Measurements from ENCODE around the gene NKX2-1.
"Not testable (repeated sequence)": the region's sequence is repeated elsewhere in the genome, so short reads cannot be mapped to it uniquely, and the experiment has no call there.

The NKX2-1 gene

GRCh38 chr14:36502558-36503508, 17.2 kb downstream of the NKX2-1 start:
- Mint-ChIP-seq H3K4me1 (peaks cover 5% of the 10 kb centered on the region), H3K4me3 (no peak overlapping the region), H3K9me3 (peaks cover 4% of the 10 kb centered on the region), H3K27me3 (peaks cover 57% of the 10 kb centered on the region), H3K36me3 (no peaks in the 10 kb centered on the region), H3K27ac (no peak overlapping the region)
- no peak for ATAC-seq

GRCh38 chr14:36498938-36499337, 21.1 kb downstream of the NKX2-1 start:
- no peak overlapping the region for H3K4me3 Mint-ChIP-seq
- H3K27ac Mint-ChIP-seq = no peak overlapping the region
- no peaks in the 10 kb centered on the region for H3K9me3 Mint-ChIP-seq
- no peaks in the 10 kb centered on the region for H3K36me3 Mint-ChIP-seq
- H3K27me3 Mint-ChIP-seq = peaks cover 36% of the 10 kb centered on the region
- no peaks in the 10 kb centered on the region for H3K4me1 Mint-ChIP-seq
- ATAC-seq = no peak

DNA sequence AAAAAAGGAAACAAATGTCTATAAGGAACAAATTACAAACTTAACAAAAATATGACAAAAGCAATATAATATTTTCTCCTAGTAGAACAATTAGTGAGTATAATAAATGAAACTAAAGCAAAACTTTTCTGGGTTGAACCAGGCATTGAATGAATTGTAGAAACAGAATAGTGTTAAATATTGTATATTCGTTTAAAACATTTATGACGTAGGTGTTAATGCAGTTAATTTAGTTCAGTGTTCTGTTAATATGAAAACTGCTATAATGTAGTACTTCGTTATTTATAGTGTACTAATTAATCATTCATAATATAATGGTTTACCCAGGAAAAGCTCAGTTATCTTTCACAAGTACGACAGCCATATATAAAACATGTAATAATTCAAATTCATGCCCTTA, 23.7 kb downstream of the NKX2-1 start:
- Mint-ChIP-seq H3K9me3 (no peaks in the 10 kb centered on the region), H3K4me3 (no peak overlapping the region), H3K27me3 (peaks cover 27% of the 10 kb centered on the region), H3K36me3 (no peaks in the 10 kb centered on the region), H3K4me1 (no peaks in the 10 kb centered on the region), H3K27ac (no peak overlapping the region)
- no peak for ATAC-seq

DNA sequence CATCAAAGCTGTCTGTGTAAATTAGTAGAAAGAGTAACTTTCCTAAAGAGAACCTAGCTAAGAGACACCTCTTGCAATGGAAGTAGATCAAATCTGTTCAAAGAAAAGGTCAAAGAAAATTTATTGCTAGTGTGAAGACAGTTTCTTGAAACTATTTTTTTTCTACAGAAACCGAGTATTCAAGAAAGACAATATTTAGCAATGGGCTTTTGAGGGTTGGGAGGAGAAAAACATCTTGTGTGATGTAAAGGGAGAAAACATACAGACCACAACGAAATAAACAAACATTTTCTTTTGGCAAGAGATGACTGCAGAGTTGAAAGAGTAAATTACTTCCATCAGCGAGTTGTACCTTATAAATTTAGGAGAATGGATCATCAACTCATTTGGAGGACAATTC, 24.4 kb downstream of the NKX2-1 start:
- H3K27me3 Mint-ChIP-seq = peaks cover 28% of the 10 kb centered on the region
- no peak for ATAC-seq
- no peak overlapping the region for H3K27ac Mint-ChIP-seq

GRCh38 chr14:36493761-36494160, 26.3 kb downstream of the NKX2-1 start:
- Mint-ChIP-seq H3K27ac (no peak overlapping the region), H3K9me3 (no peaks in the 10 kb centered on the region), H3K4me3 (no peak overlapping the region), H3K27me3 (peaks cover 28% of the 10 kb centered on the region), H3K36me3 (no peaks in the 10 kb centered on the region), H3K4me1 (no peaks in the 10 kb centered on the region)
- ATAC-seq = no peak

More for the DNA sequence above, 24.4 kb downstream of the NKX2-1 start:
- Mint-ChIP-seq H3K9me3 (no peaks in the 10 kb centered on the region), H3K4me1 (no peaks in the 10 kb centered on the region), H3K36me3 (no peaks in the 10 kb centered on the region), H3K4me3 (no peak overlapping the region)

GRCh38 chr14:36485773-36486172, 34.3 kb downstream of the NKX2-1 start:
- Mint-ChIP-seq H3K9me3 (no peaks in the 10 kb centered on the region), H3K27me3 (peaks cover 8% of the 10 kb centered on the region), H3K36me3 (no peaks in the 10 kb centered on the region), H3K27ac (no peak overlapping the region), H3K4me1 (no peaks in the 10 kb centered on the region), H3K4me3 (no peak overlapping the region)
- no peak for ATAC-seq

- H3K36me3 Mint-ChIP-seq = no peaks in the 10 kb centered on the region
Observed at GRCh38 chr14:36479344-36479743, 40.7 kb downstream of the NKX2-1 start.

GRCh38 chr14:36478782-36479181, 41.2 kb downstream of the NKX2-1 start:
- Mint-ChIP-seq H3K4me3 (no peak overlapping the region), H3K4me1 (no peaks in the 10 kb centered on the region), H3K27me3 (peaks cover 7% of the 10 kb centered on the region), H3K27ac (no peak overlapping the region), H3K9me3 (no peaks in the 10 kb centered on the region), H3K36me3 (no peaks in the 10 kb centered on the region)
- no peak for ATAC-seq

More at GRCh38 chr14:36479344-36479743, 40.7 kb downstream of the NKX2-1 start:
- ATAC-seq = peak; percentile 14
- Mint-ChIP-seq H3K27me3 (peaks cover 9% of the 10 kb centered on the region), H3K4me1 (no peaks in the 10 kb centered on the region), H3K27ac (no peak overlapping the region), H3K9me3 (no peaks in the 10 kb centered on the region), H3K4me3 (no peak overlapping the region)

- no peak for ATAC-seq
- H3K36me3 Mint-ChIP-seq = no peaks in the 10 kb centered on the region
- no peak overlapping the region for H3K27ac Mint-ChIP-seq
- no peaks in the 10 kb centered on the region for H3K9me3 Mint-ChIP-seq
- peaks cover 7% of the 10 kb centered on the region for H3K27me3 Mint-ChIP-seq
- H3K4me1 Mint-ChIP-seq = no peaks in the 10 kb centered on the region
- no peak overlapping the region for H3K4me3 Mint-ChIP-seq
Observed at GRCh38 chr14:36477266-36477665, 42.8 kb downstream of the NKX2-1 start.

DNA sequence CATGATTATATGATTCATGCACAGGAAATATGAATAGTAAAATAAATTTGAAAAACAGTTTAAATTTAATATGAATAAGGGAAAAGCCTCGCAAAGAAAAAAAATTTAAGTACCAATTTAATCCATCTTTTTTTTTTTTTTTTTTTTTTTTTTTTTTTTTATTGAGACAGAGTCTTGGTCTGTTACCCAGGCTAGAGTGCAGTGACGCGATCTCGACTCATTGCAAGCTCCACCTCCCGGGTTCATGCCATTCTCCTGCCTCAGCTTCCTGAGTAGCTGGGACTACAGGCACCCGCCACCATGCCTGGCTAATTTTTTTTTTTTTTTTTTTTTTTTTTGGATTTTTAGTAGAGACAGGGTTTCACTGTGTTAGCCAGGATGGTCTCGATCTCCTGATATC, 44.0 kb downstream of the NKX2-1 start:
- not testable (repeated sequence) for H3K4me1 Mint-ChIP-seq, H3K27ac Mint-ChIP-seq, H3K4me3 Mint-ChIP-seq, H3K9me3 Mint-ChIP-seq, H3K27me3 Mint-ChIP-seq, ATAC-seq, H3K36me3 Mint-ChIP-seq

DNA sequence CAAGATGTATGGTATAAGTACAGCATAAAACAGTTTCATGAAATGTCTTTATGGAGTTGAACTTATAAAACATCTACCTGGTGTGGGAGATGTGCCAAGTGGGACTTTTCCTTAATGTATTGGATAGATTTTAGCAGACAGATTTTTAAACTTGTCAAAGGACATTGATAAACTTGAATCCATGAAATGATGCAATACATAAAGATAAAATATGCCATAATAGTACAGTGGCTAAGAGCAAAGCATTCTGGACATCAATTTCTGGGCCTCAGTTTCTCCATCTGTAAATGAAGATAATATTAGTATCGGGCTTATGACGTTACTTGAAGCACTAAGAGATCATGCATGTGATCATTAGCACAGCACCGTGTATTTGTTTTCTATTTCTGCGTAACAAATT, 45.4 kb downstream of the NKX2-1 start:
- H3K4me3 Mint-ChIP-seq = no peak overlapping the region
- H3K27me3 Mint-ChIP-seq = peaks cover 7% of the 10 kb centered on the region
- no peaks in the 10 kb centered on the region for H3K36me3 Mint-ChIP-seq
- H3K27ac Mint-ChIP-seq = no peak overlapping the region
- H3K4me1 Mint-ChIP-seq = no peaks in the 10 kb centered on the region
- no peaks in the 10 kb centered on the region for H3K9me3 Mint-ChIP-seq
- ATAC-seq = no peak

DNA sequence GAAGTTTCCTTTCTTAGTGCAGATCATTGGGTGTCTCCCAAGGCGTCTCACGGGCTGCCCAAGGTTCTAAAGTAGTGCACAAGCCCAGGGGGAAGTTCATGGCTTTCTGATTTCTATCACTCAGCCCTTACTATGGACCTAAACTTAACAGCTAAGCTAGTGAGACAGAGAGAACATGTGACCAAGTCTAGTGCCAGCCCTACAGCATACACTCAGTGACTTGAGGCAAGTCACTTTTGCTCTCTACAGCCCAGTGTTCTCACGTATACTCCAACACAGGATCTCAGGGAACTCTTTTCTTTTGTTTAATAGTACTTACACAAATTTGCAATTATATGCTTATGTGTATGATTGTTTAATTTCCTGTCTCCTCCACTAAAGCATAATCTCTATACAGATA, 48.6 kb downstream of the NKX2-1 start:
- H3K9me3 Mint-ChIP-seq = no peaks in the 10 kb centered on the region
- no peak overlapping the region for H3K27ac Mint-ChIP-seq
- H3K4me1 Mint-ChIP-seq = no peaks in the 10 kb centered on the region
- H3K36me3 Mint-ChIP-seq = no peaks in the 10 kb centered on the region
- ATAC-seq = no peak
- no peak overlapping the region for H3K4me3 Mint-ChIP-seq
- no peaks in the 10 kb centered on the region for H3K27me3 Mint-ChIP-seq

DNA sequence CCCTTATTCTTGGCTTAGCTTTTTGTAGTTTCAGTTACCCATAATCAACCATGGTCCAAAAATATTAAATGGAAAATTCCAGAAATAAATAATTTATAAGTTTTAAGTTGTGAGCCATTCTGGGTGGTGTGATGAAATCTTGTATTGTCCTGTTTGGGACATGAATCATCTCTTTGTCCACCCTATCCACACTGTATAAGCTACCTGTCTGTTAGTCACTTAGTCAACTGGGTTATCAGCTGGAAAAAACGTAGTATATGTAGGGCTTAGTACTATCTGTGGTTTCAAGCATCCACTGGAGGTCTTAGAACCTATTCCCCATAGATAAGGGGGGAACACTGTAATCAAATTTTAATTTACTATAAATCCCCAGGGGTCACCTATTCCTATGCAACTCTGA, 52.7 kb downstream of the NKX2-1 start:
- Mint-ChIP-seq H3K4me1 (no peaks in the 10 kb centered on the region), H3K4me3 (no peak overlapping the region), H3K9me3 (no peaks in the 10 kb centered on the region), H3K27ac (no peak overlapping the region), H3K36me3 (no peaks in the 10 kb centered on the region), H3K27me3 (no peaks in the 10 kb centered on the region)
- ATAC-seq = no peak
